Activated CD4-positive, alpha-beta T cell treated with anti-CD3 and anti-CD28 coated beads for 36 hours (primary cell): Measurements from ENCODE around the gene CTNS. TPM values are rescaled to one million over a fixed set of nuclear protein-coding genes. Genes with fewer than 3 reads are reported as not detected.
A peak's percentile ranks its signal among the peaks of the same experiment; 100 is the strongest.

ENCODE experiments used
- ATAC-seq: fragments of 200-7000 bp; cut with Tn5 transposase; one replicate; pipeline ENCODE4 v1.10.0; 2021; ENCODE audit warnings: mild to moderate bottlenecking, moderate library complexity
- CTCF ChIA-PET: fragments of 350-600 bp; sonication (Branson Sonifier 250); formaldehyde crosslinking; loops from one replicate; lab custom pipeline; 2021; ENCODE audit warnings: antibody characterized with exemption; lab: Charles Lee
- POLR2A ChIA-PET: fragments of 350-600 bp; sonication (Branson Sonifier 250); formaldehyde crosslinking; loops from one replicate; lab custom pipeline; 2021; ENCODE audit warnings: antibody characterized with exemption, inconsistent platforms; lab: Charles Lee
- DNase-seq: peaks from one replicate; pipeline ENCODE4 v3.0.0-alpha.2; 2020
- H3K27ac Mint-ChIP-seq: one replicate; pipeline ENCODE4 v1.8.0; 2021; ENCODE audit warnings: mixed read lengths
- H3K27me3 Mint-ChIP-seq: one replicate; pipeline ENCODE4 v1.8.0; 2021; ENCODE audit warnings: mixed read lengths
- H3K36me3 Mint-ChIP-seq: one replicate; pipeline ENCODE4 v1.8.0; 2021; ENCODE audit warnings: low read depth, mixed read lengths
- H3K4me1 Mint-ChIP-seq: one replicate; pipeline ENCODE4 v1.8.0; 2021; ENCODE audit warnings: mixed read lengths
- H3K4me3 Mint-ChIP-seq: one replicate; pipeline ENCODE4 v1.8.0; 2021; ENCODE audit warnings: mild to moderate bottlenecking, moderate library complexity, mixed read lengths
- H3K9me3 Mint-ChIP-seq: one replicate; pipeline ENCODE4 v1.8.0; 2021; ENCODE audit warnings: low read depth, mixed read lengths
- intact Hi-C, 2 experiments: fragments of 100-400 bp; cut with DNase I in 1 of 2; cut with micrococcal nuclease in 1 of 2; formaldehyde crosslinking; loops; one replicate each; pipeline versions ENCODE4 v1.14.2 to v1.15.1; 2022 to 2024; cut with DNase I, micrococcal nuclease
- total RNA-seq, 2 experiments: library from RNA; stranded (reverse); gene quantifications; one replicate each; pipeline ENCODE4 v1.2.3, GENCODE V29; 2021

The CTNS gene
- total RNA-seq, 2 experiments from 2014 or later, result 10.1 to 11.1 TPM

DNA sequence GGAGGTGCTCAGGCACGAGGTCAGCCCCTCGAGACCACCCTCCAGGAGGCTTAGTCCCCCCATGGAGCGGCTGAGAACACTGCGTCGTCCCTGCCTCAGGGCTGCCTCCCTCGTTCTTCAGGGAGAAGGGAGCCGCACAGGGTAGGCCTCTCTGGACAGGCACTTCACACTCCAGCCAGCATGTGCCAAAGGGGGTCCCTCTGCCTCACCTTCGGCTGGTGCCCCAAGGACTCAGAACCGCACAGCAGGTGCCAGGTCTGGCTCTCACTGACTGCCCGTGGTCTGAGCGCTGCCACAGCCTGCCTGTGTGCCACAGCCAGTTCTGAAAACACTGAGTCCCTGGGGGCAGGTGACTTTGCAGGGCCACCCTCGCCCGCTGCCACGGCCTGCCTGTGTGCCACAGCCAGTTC, 52.3 kb downstream of the CTNS start:
- Mint-ChIP-seq H3K36me3 (peaks cover 8% of the 10 kb centered on the region), H3K4me1 (peaks cover 6% of the 10 kb centered on the region), H3K27me3 (no peaks in the 10 kb centered on the region), H3K27ac (no peak overlapping the region), H3K9me3 (no peaks in the 10 kb centered on the region), H3K4me3 (no peak overlapping the region)
- ATAC-seq, result no peak
- intact Hi-C loops, result no loop called here
- CTCF ChIA-PET, result interaction anchor here (0.7 kb wide), 1 partner anchor 986 kb away, joined by 3 read pairs; no protein-coding TSS in a partner anchor
- POLR2A ChIA-PET, result no interaction called here
- DNase-seq, result no peak

DNA sequence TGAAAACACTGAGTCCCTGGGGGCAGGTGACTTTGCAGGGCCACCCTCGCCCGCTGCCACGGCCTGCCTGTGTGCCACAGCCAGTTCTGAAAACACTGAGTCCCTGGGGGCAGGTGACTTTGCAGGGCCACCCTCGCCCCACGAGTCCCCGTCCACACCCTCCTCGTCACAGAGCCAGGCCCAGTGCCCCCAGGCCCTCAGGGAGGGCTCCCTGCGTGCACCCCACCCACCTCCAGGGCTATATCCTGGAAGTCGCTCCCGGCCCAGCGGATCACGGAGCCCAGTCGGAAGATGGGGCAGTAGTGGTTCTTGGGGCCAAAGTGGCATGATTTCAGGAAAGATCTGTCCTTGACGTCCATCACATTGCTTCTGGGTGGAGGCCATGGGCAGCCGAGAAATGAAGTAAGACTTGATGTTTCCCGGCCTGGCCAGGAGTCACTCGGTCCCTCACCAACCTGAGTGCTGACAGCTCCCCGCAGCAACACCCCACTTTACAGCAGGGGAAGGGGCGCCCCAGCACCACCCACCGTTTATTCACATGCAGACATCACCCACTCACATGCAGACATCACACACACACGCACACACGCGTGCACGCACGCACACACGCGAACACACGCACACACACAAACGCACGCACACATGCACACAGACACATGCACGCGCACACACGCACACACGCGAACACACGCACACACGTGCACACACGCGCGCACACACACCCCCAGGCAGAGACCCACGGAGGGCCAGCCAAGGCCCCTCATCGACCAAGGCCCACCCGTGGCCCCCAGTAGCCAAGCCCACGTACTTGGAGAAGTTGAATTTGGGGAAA, 52.9 kb downstream of the CTNS start:
- Mint-ChIP-seq H3K27ac (no peak overlapping the region), H3K4me1 (peaks cover 12% of the 10 kb centered on the region), H3K27me3 (no peaks in the 10 kb centered on the region), H3K9me3 (no peaks in the 10 kb centered on the region), H3K4me3 (no peak overlapping the region), H3K36me3 (peaks cover 8% of the 10 kb centered on the region)
- POLR2A ChIA-PET, result no interaction called here
- CTCF ChIA-PET, result interaction anchor here (0.7 kb wide), 1 partner anchor 987 kb away, joined by 3 read pairs; no protein-coding TSS in a partner anchor
- DNase-seq (no peak), ATAC-seq (no peak)
- intact Hi-C loops, result loop anchor here in 1 of 2 experiments (5.0 kb wide), 1 partner anchor 138 kb away; no protein-coding TSS in a partner anchor

DNA sequence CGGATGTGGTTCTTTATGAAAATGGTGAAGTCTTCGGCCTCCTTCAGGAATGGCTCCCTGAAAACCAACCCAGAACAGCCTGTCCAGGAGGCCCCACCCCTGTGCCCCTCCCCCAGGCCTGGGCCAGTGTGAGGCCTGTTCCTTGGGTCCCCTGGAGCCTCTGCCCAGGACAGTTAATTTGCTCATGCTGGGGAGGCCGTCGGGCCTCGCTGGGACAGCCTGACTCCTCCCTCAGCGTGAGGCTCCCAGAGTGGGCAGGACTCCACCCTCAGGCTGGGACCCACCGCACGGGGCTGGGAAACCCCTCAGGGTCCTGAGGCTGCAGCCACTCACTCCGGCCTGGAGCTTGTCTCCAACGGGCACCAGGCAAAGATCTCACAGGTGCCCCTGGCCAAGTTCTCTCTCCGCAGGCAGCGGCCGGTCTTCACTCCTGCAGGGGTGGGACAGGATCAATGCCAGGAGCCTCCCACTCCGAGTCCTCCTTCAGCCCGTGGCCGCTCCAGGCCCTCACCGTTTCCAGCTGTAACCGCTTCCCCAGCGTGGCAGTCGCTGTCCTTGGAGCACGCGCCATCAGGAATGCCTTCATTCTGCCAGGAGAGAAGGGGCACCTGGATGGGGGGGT, 53.6 kb downstream of the CTNS start:
- no peaks in the 10 kb centered on the region for H3K9me3 Mint-ChIP-seq
- H3K4me1 Mint-ChIP-seq, result peaks cover 15% of the 10 kb centered on the region

DNA sequence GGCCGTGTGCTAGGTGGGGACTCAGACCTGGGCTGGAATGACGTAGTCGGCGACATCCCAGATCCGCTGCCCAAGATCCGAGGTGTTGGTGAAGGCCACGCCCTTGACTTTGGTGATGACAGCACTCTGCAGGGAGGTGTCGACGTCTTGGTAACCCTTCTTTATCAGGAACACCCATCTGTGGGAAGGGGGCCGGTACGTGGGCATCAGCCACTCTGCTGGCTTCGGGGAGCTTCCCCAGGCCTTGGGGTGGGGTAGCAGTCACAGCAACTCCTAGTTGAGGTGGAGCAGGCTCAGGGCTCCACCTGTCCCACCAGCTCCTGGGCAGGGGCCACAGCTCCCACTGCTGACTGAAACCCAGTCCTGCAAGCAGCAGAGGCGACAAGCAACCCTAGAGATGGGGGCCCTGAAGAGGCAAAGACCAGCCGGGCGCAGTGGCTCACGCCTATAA, 55.1 kb downstream of the CTNS start:
- Mint-ChIP-seq H3K27ac (no peak overlapping the region), H3K9me3 (no peaks in the 10 kb centered on the region), H3K4me3 (no peak overlapping the region), H3K36me3 (peaks cover 6% of the 10 kb centered on the region), H3K27me3 (no peaks in the 10 kb centered on the region), H3K4me1 (peaks cover 15% of the 10 kb centered on the region)
- intact Hi-C loops, result loop anchor here in 1 of 2 experiments (5.0 kb wide), 1 partner anchor 136 kb away; no protein-coding TSS in a partner anchor
- peak; percentile 33 for DNase-seq
- CTCF ChIA-PET, result no interaction called here
- POLR2A ChIA-PET, result interaction anchor here (0.6 kb wide), 1 partner anchor 25 kb away, joined by 9 read pairs; no protein-coding TSS in a partner anchor
- ATAC-seq, result no peak

More for the DNA sequence above, 53.6 kb downstream of the CTNS start:
- intact Hi-C loops, result loop anchor here in 1 of 2 experiments (5.0 kb wide), 1 partner anchor 137 kb away; no protein-coding TSS in a partner anchor
- peaks cover 6% of the 10 kb centered on the region for H3K36me3 Mint-ChIP-seq
- H3K27me3 Mint-ChIP-seq, result no peaks in the 10 kb centered on the region
- CTCF ChIA-PET, result no interaction called here
- DNase-seq, result no peak
- no peak for ATAC-seq
- POLR2A ChIA-PET, result no interaction called here
- no peak overlapping the region for H3K4me3 Mint-ChIP-seq
- no peak overlapping the region for H3K27ac Mint-ChIP-seq

DNA sequence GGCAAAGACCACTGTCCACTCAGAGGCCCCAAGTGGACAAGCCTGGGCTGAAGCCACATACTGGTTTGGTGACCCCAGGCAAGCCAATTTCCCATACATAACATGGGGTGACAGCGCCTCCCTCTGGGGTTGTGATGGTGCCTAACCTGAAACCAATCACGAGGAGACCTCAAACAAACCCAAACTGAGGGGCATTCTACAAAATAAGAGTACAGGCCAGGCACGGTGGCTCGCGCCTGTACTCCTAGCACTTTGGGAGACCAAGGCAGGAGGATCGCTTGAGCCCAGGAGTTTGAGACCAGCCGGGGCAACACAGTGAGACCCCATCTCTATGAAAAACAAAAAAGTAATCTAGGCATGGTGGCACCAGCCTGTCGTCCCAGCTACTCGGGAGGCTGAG, 55.8 kb downstream of the CTNS start:
- ChIA-PET CTCF (interaction anchor here (0.7 kb wide), 1 partner anchor 146 kb away, joined by 3 read pairs; no protein-coding TSS in a partner anchor), POLR2A (interaction anchor here (0.6 kb wide), 1 partner anchor 26 kb away, joined by 9 read pairs; no protein-coding TSS in a partner anchor)
- Mint-ChIP-seq H3K4me3 (no peak overlapping the region), H3K36me3 (peaks cover 6% of the 10 kb centered on the region), H3K27me3 (no peaks in the 10 kb centered on the region), H3K27ac (no peak overlapping the region), H3K4me1 (peaks cover 15% of the 10 kb centered on the region), H3K9me3 (no peaks in the 10 kb centered on the region)
- no peak for ATAC-seq
- peak; percentile 35 for DNase-seq
- intact Hi-C loops, result loop anchor here in 1 of 2 experiments (5.0 kb wide), 1 partner anchor 135 kb away; no protein-coding TSS in a partner anchor

DNA sequence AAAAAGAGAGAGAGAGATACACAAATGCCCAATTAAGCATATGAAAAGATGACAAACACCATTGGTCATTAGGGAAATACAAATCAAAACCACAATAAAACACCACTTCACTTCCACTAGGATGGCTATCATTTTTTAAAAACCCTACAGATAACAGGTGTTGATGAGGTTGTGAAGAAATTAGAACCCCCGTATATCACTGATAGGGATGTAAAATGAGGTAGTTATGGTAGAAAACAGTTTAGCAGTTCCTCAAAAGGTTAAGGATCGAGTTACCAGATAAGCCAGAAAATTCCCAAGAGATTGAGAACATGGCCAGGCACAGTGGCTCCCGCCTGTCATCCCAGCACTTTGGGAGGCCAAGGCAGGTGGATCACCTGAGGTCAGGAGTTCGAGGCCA, 56.6 kb downstream of the CTNS start:
- Mint-ChIP-seq H3K27me3 (no peaks in the 10 kb centered on the region), H3K4me3 (peak overlapping the region; percentile 15), H3K27ac (no peak overlapping the region), H3K9me3 (no peaks in the 10 kb centered on the region), H3K36me3 (peaks cover 6% of the 10 kb centered on the region), H3K4me1 (peaks cover 15% of the 10 kb centered on the region)
- ATAC-seq, result no peak
- POLR2A ChIA-PET, result interaction anchor here (0.6 kb wide), 1 partner anchor 65 kb away, joined by 9 read pairs; no protein-coding TSS in a partner anchor
- DNase-seq, result no peak
- CTCF ChIA-PET, result interaction anchor here (0.5 to 0.7 kb wide), 3 partner anchors 11 to 145 kb away, joined by 3 read pairs; no protein-coding TSS in a partner anchor
- intact Hi-C loops, result loop anchor here in 1 of 2 experiments (5.0 kb wide), 1 partner anchor 134 kb away; no protein-coding TSS in a partner anchor

DNA sequence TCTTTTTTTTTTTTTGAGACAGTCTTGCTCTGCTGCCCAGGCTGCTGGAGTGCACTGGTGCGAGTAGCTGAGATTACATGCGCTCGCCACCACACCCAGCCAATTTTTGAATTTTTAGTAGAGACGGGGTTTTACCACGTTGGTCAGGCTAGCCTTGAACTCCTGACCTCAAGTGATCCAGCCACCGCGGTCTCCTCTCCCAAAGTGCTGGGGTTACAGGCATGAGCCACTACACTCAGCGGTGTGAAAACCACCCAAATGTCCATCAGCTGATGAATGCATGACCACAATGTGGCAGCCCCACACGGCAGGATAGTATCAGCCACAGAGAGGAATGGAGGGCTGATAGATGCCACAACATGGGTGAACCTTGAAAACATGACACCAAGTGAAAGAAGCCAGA, 57.3 kb downstream of the CTNS start:
- intact Hi-C loops, result loop anchor here (1.0 to 5.0 kb wide), 4 partner anchors 17 to 133 kb away; partner anchors contain the start of gene HASPIN (in 1 of the 2)
- peaks cover 15% of the 10 kb centered on the region for H3K4me1 Mint-ChIP-seq

DNA sequence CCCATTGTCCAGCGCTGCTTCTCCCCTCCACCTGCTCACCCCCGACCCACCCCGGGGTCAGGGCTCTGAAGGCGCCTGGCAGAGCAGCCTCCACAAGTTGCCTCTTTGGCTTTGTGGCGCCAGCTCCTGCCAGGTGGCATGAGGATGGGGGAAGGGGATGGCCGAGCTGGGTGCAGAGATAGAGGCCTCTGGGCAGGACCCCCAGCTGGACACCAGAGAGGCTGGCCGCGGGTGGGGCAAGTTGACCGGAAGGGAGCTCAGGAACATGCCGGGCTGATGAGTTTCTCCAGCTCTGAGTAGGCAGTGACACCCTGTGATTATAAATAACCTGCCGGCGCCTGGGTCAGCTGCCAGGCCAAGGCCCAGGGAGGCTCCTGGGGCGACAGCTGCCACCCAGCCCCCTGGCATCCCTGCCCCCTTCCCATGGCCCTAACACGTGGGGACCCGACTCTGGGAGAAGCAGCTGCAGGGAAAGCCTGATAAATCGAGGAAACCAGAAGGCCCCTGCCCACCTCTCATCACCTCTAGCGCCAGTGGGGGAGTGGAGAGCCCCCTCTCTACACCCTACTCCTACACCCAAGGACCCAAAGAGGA, 58.7 kb downstream of the CTNS start:
- Mint-ChIP-seq H3K4me3 (peak overlapping the region; percentile 81), H3K4me1 (peaks cover 15% of the 10 kb centered on the region), H3K36me3 (no peaks in the 10 kb centered on the region), H3K27me3 (no peaks in the 10 kb centered on the region), H3K27ac (peak overlapping the region; percentile 75), H3K9me3 (no peaks in the 10 kb centered on the region)
- intact Hi-C loops, result loop anchor here in 1 of 2 experiments (2.0 kb wide), 1 partner anchor 16 kb away; no protein-coding TSS in a partner anchor
- ChIA-PET CTCF (interaction anchor here (0.6 to 2.0 kb wide), 10 partner anchors 8 to 135 kb away, joined by 3 to 10 read pairs (median 4); no protein-coding TSS in a partner anchor), POLR2A (interaction anchor here (0.5 to 0.8 kb wide), 3 partner anchors 28 to 161 kb away, joined by 3 read pairs; no protein-coding TSS in a partner anchor)
- DNase-seq (peak; percentile 33), ATAC-seq (peak; percentile 17)

More for the DNA sequence above, 57.3 kb downstream of the CTNS start:
- CTCF ChIA-PET, result interaction anchor here (0.6 to 2.0 kb wide), 4 partner anchors 11 to 134 kb away, joined by 3 to 6 read pairs (median 4); no protein-coding TSS in a partner anchor
- Mint-ChIP-seq H3K27ac (no peak overlapping the region), H3K4me3 (peak overlapping the region; percentile 81), H3K36me3 (peaks cover 6% of the 10 kb centered on the region), H3K9me3 (no peaks in the 10 kb centered on the region), H3K27me3 (no peaks in the 10 kb centered on the region)
- POLR2A ChIA-PET, result interaction anchor here (0.6 kb wide), 2 partner anchors 17 to 64 kb away, joined by 5 to 9 read pairs; no protein-coding TSS in a partner anchor
- ATAC-seq (peak; percentile 31), DNase-seq (peak; percentile 69)

DNA sequence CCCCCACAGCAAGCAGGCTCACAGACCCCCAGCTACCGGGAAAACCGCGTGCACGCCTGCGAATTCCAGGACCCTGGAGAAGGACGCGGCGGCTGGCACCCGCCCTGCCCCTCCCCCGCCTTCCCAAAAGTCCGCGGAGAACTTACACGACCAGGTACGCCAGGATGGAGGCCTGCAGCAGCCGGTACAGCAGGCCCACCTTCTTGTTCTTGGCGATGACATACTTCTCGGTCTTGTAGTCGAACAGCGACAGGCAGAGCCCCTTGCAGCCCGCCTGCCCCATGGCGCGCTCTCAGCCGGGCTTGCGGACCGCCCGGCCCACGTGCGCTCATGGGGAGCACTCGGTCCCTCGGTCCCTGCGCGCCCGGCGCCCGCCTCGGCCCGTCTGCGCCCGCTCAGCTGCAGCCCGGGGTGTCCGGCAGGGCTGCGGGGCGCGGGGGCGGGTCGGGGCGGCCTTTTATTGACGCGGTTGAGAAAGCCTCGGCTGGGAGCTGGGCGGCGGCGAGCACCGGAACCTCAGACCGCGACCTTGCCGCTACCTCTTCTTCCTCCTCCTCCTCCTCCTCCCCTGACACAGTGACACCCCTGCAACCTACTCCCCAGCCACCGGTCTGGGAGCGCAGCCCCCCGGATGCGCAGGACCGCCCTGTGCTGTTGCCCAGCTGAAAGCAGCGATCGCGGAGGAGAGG, 59.3 kb downstream of the CTNS start, which contains the start of gene P2RX5:
P2RX5 (minus strand) TSS at position 433 of the 689 bp plus-strand sequence; CDS start at position 283, 150 bp downstream.
- H3K9me3 Mint-ChIP-seq, result no peaks in the 10 kb centered on the region
- H3K27me3 Mint-ChIP-seq, result no peaks in the 10 kb centered on the region
- ChIA-PET POLR2A (interaction anchor here (0.7 to 1.3 kb wide), 3 partner anchors 15 to 814 kb away, joined by 3 to 6 read pairs (median 3); no protein-coding TSS in a partner anchor), CTCF (interaction anchor here (0.6 to 2.0 kb wide), 12 partner anchors 7 to 167 kb away, joined by 3 to 10 read pairs (median 4); no protein-coding TSS in a partner anchor)
- no peaks in the 10 kb centered on the region for H3K36me3 Mint-ChIP-seq
- intact Hi-C loops, result loop anchor here (1.0 to 2.0 kb wide), 2 partner anchors 15 kb away; no protein-coding TSS in a partner anchor
- peak; percentile 67 for DNase-seq
- peak within 1 kb of the TSS; percentile 81 for H3K4me3 Mint-ChIP-seq
- peak within 1 kb of the TSS; percentile 94 for H3K27ac Mint-ChIP-seq
- H3K4me1 Mint-ChIP-seq, result peaks cover 15% of the 10 kb centered on the region
- ATAC-seq, result peak; percentile 48
